Prostate gland (tissue), 2 donors: ENCODE measurements around the gene NRF1. TPM values are rescaled to one million over a fixed set of nuclear protein-coding genes. Genes with fewer than 3 reads are reported as not detected.
"Not testable (repeated sequence)": the region's sequence is repeated elsewhere in the genome, so short reads cannot be mapped to it uniquely, and the experiment has no call there.

ENCODE experiments used
- DNase-seq: peaks from one replicate; pipeline ENCODE4 v3.0.0-alpha.2; 2019; ENCODE audit warnings: low spot score
- H3K27ac ChIP-seq, 2 donors: fragments of 200-600 bp; sonication (generic); 2 replicates each; pipeline ENCODE4 v1.5.1; 2017 to 2019
- H3K27me3 ChIP-seq: fragments of 200-600 bp; sonication (generic); replicated peaks from 2 replicates; pipeline ENCODE4 v1.5.1; 2019; ENCODE audit not compliant: insufficient read depth
- H3K36me3 ChIP-seq, 2 donors: fragments of 200-600 bp; sonication (generic); 1 replicate in 1 of 2; 2 replicates in 1 of 2; pipeline versions ENCODE4 v1.5.1 to v1.8.1; 2017 to 2019
- H3K4me1 ChIP-seq: fragments of 200-600 bp; sonication (generic); replicated peaks from 2 replicates; pipeline ENCODE4 v1.5.1; 2019
- H3K4me3 ChIP-seq, 2 donors: fragments of 200-600 bp; sonication (generic); 2 replicates each; pipeline ENCODE4 v1.5.1; 2017 to 2019
- H3K9me3 ChIP-seq: fragments of 200-600 bp; sonication (generic); 2 replicates; pipeline ENCODE4 v1.5.1; 2017
- POLR2A ChIP-seq: fragments of 450-650 bp; IDR thresholded peaks from one replicate; pipeline ENCODE4 v1.6.1; 2016; ENCODE audit warnings: antibody characterized with exemption, mild to moderate bottlenecking
- POLR2AphosphoS5 ChIP-seq: sonication (generic); formaldehyde crosslinking; IDR thresholded peaks from one replicate; pipeline ENCODE4 v1.6.1; 2017; ENCODE audit warnings: antibody characterized with exemption
- WGBS: methylation state at CpG from one replicate; pipeline ENCODE4 v1.1.5; 2018; 5-methylcytosine and 5-hydroxymethylcytosine counted together
- intact Hi-C: fragments of 100-400 bp; cut with DNase I; formaldehyde crosslinking; loops from one replicate; pipeline ENCODE4 v1.14.2; 2022
- total RNA-seq, 2 donors: library from RNA; depleted of rRNA; stranded (reverse); fragments of >200 nt; gene quantifications; one replicate each; pipeline ENCODE4 v1.1.0, GENCODE V29; 2016
- TF ChIP-seq, protein P1 (sequence below), 4 experiments: fragments of 200-600 bp in 2 of 4; fragments of 450-650 bp in 2 of 4; sonication (generic) in 2 of 4; IDR thresholded peaks; 1 replicate in 3 of 4; 2 replicates in 1 of 4; pipeline ENCODE4 v1.5.1; 2016 to 2019; ENCODE audit warnings: antibody characterized with exemption in 4 of 4, mild to moderate bottlenecking in 2 of 4, moderate library complexity in 2 of 4

Gene NRF1
- total RNA-seq, 2 donors from 2014 or later, result 22.3 to 27.0 TPM

DNA sequence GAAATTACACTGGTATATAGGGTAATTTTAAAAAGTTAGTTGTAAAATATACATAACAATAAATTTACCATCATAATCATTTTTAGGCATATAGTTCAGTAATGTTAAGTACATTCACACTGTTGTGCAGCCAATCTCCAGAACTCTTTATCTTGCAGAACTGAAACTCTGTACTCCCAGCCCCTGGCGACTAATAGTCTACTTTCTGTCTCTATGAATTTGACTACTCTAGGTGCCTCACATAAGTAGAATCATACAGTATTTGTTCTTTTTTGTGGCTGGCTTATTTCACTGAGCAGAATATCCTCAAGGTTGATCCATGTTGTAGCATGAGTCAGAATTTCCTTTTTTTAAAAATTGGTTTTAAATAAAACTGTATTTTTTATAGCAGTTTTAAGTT lies 41.4 kb downstream of the NRF1 start:
- intact Hi-C loops, result no loop called here
- H3K36me3 ChIP-seq, result no peaks in the 10 kb centered on the region
- no peak overlapping the region for H3K27ac ChIP-seq
- no peaks in the 10 kb centered on the region for H3K9me3 ChIP-seq
- no peak for DNase-seq
- WGBS, result 88% methylated on average over 1 of the region's 1 CpG
- H3K4me3 ChIP-seq, result no peak overlapping the region
- TF ChIP-seq POLR2AphosphoS5, result no peak
- TF ChIP-seq, protein P1, sequence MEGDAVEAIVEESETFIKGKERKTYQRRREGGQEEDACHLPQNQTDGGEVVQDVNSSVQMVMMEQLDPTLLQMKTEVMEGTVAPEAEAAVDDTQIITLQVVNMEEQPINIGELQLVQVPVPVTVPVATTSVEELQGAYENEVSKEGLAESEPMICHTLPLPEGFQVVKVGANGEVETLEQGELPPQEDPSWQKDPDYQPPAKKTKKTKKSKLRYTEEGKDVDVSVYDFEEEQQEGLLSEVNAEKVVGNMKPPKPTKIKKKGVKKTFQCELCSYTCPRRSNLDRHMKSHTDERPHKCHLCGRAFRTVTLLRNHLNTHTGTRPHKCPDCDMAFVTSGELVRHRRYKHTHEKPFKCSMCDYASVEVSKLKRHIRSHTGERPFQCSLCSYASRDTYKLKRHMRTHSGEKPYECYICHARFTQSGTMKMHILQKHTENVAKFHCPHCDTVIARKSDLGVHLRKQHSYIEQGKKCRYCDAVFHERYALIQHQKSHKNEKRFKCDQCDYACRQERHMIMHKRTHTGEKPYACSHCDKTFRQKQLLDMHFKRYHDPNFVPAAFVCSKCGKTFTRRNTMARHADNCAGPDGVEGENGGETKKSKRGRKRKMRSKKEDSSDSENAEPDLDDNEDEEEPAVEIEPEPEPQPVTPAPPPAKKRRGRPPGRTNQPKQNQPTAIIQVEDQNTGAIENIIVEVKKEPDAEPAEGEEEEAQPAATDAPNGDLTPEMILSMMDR (IDR thresholded peaks at IDR 0.05), result no peak
- no peak for TF ChIP-seq POLR2A
- no peaks in the 10 kb centered on the region for H3K27me3 ChIP-seq
- no peaks in the 10 kb centered on the region for H3K4me1 ChIP-seq

DNA sequence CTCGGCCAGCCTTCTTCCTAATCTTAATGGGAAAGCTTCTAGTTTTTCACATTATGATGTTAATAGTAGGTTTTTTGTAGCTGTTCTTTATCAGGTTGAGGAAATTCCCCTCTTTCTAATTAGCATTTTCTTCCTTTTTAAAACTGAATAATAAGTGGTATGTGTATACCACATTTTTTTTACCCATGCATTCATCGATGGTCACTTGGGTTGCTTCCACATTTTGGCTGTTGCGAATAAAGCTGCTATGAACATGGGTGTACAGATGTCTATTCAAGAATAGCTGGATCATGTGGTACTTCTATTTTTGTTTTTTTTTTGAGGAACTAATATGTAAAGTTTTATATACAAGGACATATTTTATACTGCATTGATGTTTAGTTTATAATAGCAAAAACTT lies 44.3 kb downstream of the NRF1 start:
- Histone ChIP-seq H3K27ac (no peak overlapping the region), H3K4me1 (no peaks in the 10 kb centered on the region), H3K4me3 (no peak overlapping the region), H3K36me3 (no peaks in the 10 kb centered on the region), H3K9me3 (no peaks in the 10 kb centered on the region), H3K27me3 (no peaks in the 10 kb centered on the region)
- intact Hi-C loops, result no loop called here
- DNase-seq, result no peak
- TF ChIP-seq POLR2A (no peak), POLR2AphosphoS5 (no peak)
- TF ChIP-seq, protein P1 (IDR thresholded peaks at IDR 0.05), result no peak
- WGBS, result 91% methylated on average over 3 of the region's 3 CpGs

DNA sequence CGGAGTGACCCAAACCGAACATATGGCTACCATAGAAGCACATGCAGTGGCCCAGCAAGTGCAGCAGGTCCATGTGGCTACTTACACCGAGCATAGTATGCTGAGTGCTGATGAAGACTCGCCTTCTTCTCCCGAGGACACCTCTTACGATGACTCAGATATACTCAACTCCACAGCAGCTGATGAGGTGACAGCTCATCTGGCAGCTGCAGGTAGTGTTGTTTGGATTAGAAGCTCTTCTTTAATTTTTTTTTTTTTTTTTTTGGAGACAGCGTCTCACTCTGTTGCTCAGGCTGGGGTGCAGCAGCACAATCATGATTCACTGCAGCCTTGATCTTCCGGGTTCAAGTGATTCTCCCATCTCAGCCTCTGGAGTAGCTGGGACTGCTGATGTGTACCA lies 45.8 kb downstream of the NRF1 start:
- WGBS, result 91% methylated on average over 8 of the region's 8 CpGs
- no peak for TF ChIP-seq POLR2A
- TF ChIP-seq, protein P1 (IDR thresholded peaks at IDR 0.05), result no peak
- TF ChIP-seq POLR2AphosphoS5, result no peak
- Histone ChIP-seq H3K9me3 (no peaks in the 10 kb centered on the region), H3K4me3 (no peak overlapping the region), H3K27me3 (no peaks in the 10 kb centered on the region), H3K36me3 (no peaks in the 10 kb centered on the region), H3K4me1 (no peaks in the 10 kb centered on the region), H3K27ac (no peak overlapping the region)
- no peak for DNase-seq
- intact Hi-C loops, result no loop called here

DNA sequence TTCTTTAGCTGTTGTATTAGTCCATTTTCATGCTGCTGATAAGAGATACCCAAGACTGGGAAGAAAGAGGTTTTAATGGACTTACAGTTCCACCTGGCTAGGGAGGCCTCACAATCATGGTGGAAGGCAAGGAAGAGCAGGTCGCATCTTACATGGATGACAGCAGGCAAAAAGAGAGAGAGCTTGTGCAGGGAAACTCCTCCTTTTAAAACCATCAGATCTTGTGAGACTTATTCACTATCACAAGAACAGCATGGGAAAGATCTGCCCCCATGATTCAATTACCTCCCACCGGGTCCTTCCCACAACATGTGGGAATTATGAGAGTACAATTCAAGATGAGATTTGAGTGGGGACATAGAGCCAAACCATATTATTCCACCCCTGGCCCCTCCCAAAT lies 48.4 kb downstream of the NRF1 start:
- not testable (repeated sequence) for H3K4me3 ChIP-seq, H3K27ac ChIP-seq, H3K4me1 ChIP-seq, H3K36me3 ChIP-seq, DNase-seq, H3K27me3 ChIP-seq, H3K9me3 ChIP-seq
- intact Hi-C loops, result loop anchor here (10.0 kb wide), 1 partner anchor 165 kb away; no protein-coding TSS in a partner anchor
- WGBS, result 98% methylated on average over 2 of the region's 2 CpGs

DNA sequence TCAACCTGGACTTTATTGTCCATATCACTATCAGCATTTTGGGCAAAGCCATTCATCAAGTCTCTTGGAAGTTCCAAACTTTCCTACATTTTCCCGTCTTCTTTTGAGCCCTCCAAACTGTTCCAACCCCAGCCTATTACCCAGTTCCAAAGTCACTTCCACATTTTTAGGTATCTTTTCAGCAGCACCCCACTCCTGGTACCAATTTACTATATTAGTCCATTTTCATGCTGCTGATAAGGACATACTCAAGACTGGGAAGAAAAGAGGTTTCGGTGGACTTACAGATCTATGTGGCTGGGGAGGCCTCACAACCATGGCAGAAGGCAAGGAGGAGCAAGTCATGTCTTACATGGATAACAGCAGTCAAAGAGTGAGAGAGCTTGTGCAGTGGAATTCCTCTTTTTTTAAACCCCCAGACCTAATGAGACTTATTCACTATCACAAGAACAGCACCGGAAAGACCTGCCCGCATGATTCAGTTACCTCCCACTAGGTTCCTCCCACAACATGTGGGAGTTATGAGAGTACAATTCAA lies 50.2 kb downstream of the NRF1 start:
- 99% methylated on average over 4 of the region's 4 CpGs for WGBS
- intact Hi-C loops, result loop anchor here (10.0 kb wide), 1 partner anchor 163 kb away; no protein-coding TSS in a partner anchor
- DNase-seq, result no peak
- H3K9me3 ChIP-seq, result no peaks in the 10 kb centered on the region
- no peaks in the 10 kb centered on the region for H3K27me3 ChIP-seq
- H3K4me3 ChIP-seq, result no peak overlapping the region
- no peaks in the 10 kb centered on the region for H3K4me1 ChIP-seq
- H3K27ac ChIP-seq, result no peak overlapping the region
- no peaks in the 10 kb centered on the region for H3K36me3 ChIP-seq
- TF ChIP-seq, protein P1 (IDR thresholded peaks at IDR 0.05), result no peak
- TF ChIP-seq POLR2A, result no peak
- no peak for TF ChIP-seq POLR2AphosphoS5

DNA sequence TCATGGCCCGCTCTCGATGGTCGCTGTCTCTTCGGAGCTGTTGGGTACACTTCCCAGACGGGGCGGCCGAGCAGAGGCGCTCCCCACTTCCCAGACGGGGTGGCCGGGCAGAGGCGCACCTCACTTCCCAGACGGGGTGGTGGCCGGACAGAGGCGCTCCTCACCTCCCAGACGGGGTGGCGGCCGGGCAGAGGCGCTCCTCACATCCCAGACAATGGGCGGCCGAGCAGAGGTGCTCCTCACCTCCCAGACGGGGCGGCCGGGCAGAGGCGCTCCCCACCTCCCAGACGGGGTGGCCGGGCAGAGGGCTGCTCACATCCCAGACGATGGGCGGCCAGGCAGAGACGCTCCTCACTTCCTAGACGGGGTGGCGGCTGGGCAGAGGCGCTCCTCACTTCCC lies 51.7 kb downstream of the NRF1 start:
- not testable (repeated sequence) for H3K27me3 ChIP-seq, DNase-seq, H3K4me3 ChIP-seq, H3K27ac ChIP-seq, H3K36me3 ChIP-seq, H3K9me3 ChIP-seq, H3K4me1 ChIP-seq
- intact Hi-C loops, result loop anchor here (10.0 kb wide), 1 partner anchor 162 kb away; no protein-coding TSS in a partner anchor
- 97% methylated on average over 32 of the region's 32 CpGs for WGBS
